Right lobe of liver (tissue), 4 donors: ENCODE measurements around the gene PPP1R12A.

ENCODE experiments used
- POLR2A ChIP-seq: fragments of 450-650 bp; IDR thresholded peaks from one replicate; pipeline ENCODE4 v1.6.1; 2017; ENCODE audit warnings: antibody characterized with exemption, mild to moderate bottlenecking
- TF ChIP-seq, protein P1 (sequence below), 4 donors: fragments of 200-600 bp in 3 of 4; fragments of 450-650 bp in 1 of 4; IDR thresholded peaks; one replicate each; pipeline versions ENCODE4 v1.5.1 to v1.8.0; 2016 to 2022; ENCODE audit warnings: antibody characterized with exemption in 4 of 4, mild to moderate bottlenecking in 2 of 4
- donor health status: DM: no; HTN: no; CAD: no.
- donor health status: DM: no; HTN: no; CAD: no.
- donor health status: DM: no; HTN: yes; CAD: no.

DNA sequence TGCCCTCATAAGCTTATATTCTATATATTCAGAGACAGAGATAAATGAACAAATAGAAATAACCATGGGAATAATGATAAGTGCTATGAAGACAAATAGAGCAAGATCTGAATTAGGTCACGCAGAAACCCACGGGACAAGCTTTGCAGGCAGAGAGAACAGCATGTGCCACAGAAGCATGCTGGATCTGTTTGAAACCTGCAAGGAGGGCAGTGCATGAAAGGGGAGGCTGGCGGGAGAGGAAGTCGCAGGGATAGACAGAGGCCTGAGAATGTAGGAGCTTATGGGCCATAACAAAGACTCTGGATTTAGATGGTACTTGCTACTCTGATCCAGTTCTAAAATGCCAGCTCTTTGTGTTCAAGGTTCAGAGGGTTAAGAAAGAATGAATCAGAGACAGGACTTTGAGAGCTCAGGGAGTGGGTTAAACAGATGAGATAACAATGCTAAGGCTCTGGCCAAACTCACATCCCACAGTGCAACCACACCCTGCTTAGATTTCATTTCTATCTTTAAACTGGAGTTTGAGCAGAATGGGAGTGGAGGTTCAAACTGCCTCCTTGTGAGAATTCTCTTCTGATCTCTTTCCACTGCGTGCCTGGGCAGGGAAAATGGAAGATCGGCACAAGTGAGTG lies 49.2 kb upstream of the PPP1R12A start:
- TF ChIP-seq, protein P1, sequence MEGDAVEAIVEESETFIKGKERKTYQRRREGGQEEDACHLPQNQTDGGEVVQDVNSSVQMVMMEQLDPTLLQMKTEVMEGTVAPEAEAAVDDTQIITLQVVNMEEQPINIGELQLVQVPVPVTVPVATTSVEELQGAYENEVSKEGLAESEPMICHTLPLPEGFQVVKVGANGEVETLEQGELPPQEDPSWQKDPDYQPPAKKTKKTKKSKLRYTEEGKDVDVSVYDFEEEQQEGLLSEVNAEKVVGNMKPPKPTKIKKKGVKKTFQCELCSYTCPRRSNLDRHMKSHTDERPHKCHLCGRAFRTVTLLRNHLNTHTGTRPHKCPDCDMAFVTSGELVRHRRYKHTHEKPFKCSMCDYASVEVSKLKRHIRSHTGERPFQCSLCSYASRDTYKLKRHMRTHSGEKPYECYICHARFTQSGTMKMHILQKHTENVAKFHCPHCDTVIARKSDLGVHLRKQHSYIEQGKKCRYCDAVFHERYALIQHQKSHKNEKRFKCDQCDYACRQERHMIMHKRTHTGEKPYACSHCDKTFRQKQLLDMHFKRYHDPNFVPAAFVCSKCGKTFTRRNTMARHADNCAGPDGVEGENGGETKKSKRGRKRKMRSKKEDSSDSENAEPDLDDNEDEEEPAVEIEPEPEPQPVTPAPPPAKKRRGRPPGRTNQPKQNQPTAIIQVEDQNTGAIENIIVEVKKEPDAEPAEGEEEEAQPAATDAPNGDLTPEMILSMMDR (IDR thresholded peaks at IDR 0.05), result no peak
- no peak for TF ChIP-seq POLR2A
